Left lung (tissue), 10 donors: ENCODE results near the gene VN1R5. TPM values are rescaled to one million over a fixed set of nuclear protein-coding genes. Genes with fewer than 3 reads are reported as not detected.

Source experiments
- ATAC-seq: fragments of 200-7000 bp; cut with Tn5 transposase; one replicate; pipeline ENCODE4 v1.9.1; 2020; ENCODE audit warnings: moderate library complexity
- DNase-seq, 4 donors: peaks; one replicate each; pipeline ENCODE4 v3.0.0-alpha.2; 2013 to 2020
- H3K27ac ChIP-seq, 2 donors: fragments of 200-600 bp; sonication (generic) in 1 of 2; one replicate each; pipeline versions ENCODE4 v1.5.0 to v1.8.0; 2020 to 2021
- H3K27me3 ChIP-seq, 2 donors: fragments of 200-600 bp; sonication (generic) in 1 of 2; one replicate each; pipeline versions ENCODE4 v1.5.0 to v1.8.0; 2020 to 2021
- H3K36me3 ChIP-seq, 2 donors: fragments of 200-600 bp; sonication (generic) in 1 of 2; one replicate each; pipeline versions ENCODE4 v1.5.0 to v1.8.0; 2020 to 2021
- H3K4me1 ChIP-seq, 2 donors: fragments of 200-600 bp; one replicate each; pipeline ENCODE4 v1.8.0; 2021
- H3K4me3 ChIP-seq, 2 donors: fragments of 200-600 bp; sonication (generic) in 1 of 2; one replicate each; pipeline versions ENCODE4 v1.5.0 to v1.8.0; 2020 to 2021; ENCODE audit warnings: mild to moderate bottlenecking in 1 of 2
- H3K9me3 ChIP-seq, 2 donors: fragments of 200-600 bp; sonication (generic) in 1 of 2; one replicate each; pipeline versions ENCODE4 v1.5.0 to v1.8.0; 2020 to 2021
- CTCF ChIP-seq, 2 donors: fragments of 200-600 bp; sonication (generic) in 1 of 2; IDR thresholded peaks; one replicate each; pipeline versions ENCODE4 v1.5.0 to v1.8.0; 2021; ENCODE audit warnings: antibody characterized with exemption in 2 of 2
- intact Hi-C, 2 donors: fragments of 100-400 bp; cut with DNase I; formaldehyde crosslinking; loops; one replicate each; pipeline versions ENCODE4 v1.11.2 to v1.14.2; 2022
- polyA plus RNA-seq, 6 donors: library from polyadenylated mRNA; unstranded; fragments of 120-200 nt; gene quantifications; one replicate each; pipeline ENCODE4 v1.2.1, GENCODE V29; 2013; ENCODE audit not compliant: insufficient read length in 6 of 6
- total RNA-seq, 2 donors: library from RNA; stranded (reverse); fragmentation: NEBNext Ultra II Directional; extraction: Animal tissue kit (Norgen Biotek cat#: 25700); gene quantifications; one replicate each; pipeline ENCODE4 v1.2.1, GENCODE V29; 2021
- donor health status: DM: no; HTN: yes; CAD: no.
- donor health status: DM: no; HTN: no; CAD: no.

Gene VN1R5
- total and polyA plus RNA-seq, 8 donors = 0.11 TPM; not detected in 7

- DNase-seq (no peak), ATAC-seq (no peak)
- intact Hi-C loops = no loop called here
Measured at GRCh38 chr1:247295746-247296145, 39.9 kb downstream of the VN1R5 start.

GRCh38 chr1:247296599-247297180, 40.8 kb downstream of the VN1R5 start:
- intact Hi-C loops = no loop called here
- H3K36me3 ChIP-seq = peaks cover 0 to 34% of the 10 kb centered on the region in 2 donors
- no peak for ATAC-seq

More at GRCh38 chr1:247295746-247296145, 39.9 kb downstream of the VN1R5 start:
- Histone ChIP-seq H3K27ac (no peak overlapping the region), H3K9me3 (no peaks in the 10 kb centered on the region), H3K4me3 (no peak overlapping the region), H3K36me3 (peaks cover 0 to 25% of the 10 kb centered on the region in 2 donors), H3K4me1 (no peaks in the 10 kb centered on the region), H3K27me3 (no peaks in the 10 kb centered on the region)
- TF ChIP-seq CTCF (IDR thresholded peaks at IDR 0.05) = no peak

GRCh38 chr1:247297263-247298123, 41.6 kb downstream of the VN1R5 start:
- no peak overlapping the region for H3K4me3 ChIP-seq

More at GRCh38 chr1:247296599-247297180, 40.8 kb downstream of the VN1R5 start:
- DNase-seq = no peak
- H3K9me3 ChIP-seq = no peaks in the 10 kb centered on the region
- TF ChIP-seq CTCF (IDR thresholded peaks at IDR 0.05) = no peak
- H3K4me3 ChIP-seq = no peak overlapping the region
- H3K27ac ChIP-seq = no peak overlapping the region
- no peaks in the 10 kb centered on the region for H3K4me1 ChIP-seq
- no peaks in the 10 kb centered on the region for H3K27me3 ChIP-seq

GRCh38 chr1:247298124-247298481, 42.2 kb downstream of the VN1R5 start:
- no peak overlapping the region for H3K4me3 ChIP-seq
- no peaks in the 10 kb centered on the region for H3K4me1 ChIP-seq
- TF ChIP-seq CTCF (IDR thresholded peaks at IDR 0.05) = no peak
- H3K27me3 ChIP-seq = no peaks in the 10 kb centered on the region
- peaks cover 0 to 41% of the 10 kb centered on the region in 2 donors for H3K36me3 ChIP-seq
- intact Hi-C loops = no loop called here
- H3K27ac ChIP-seq = no peak overlapping the region
- no peak for DNase-seq
- no peak for ATAC-seq
- no peaks in the 10 kb centered on the region for H3K9me3 ChIP-seq

More at GRCh38 chr1:247297263-247298123, 41.6 kb downstream of the VN1R5 start:
- peaks cover 0 to 37% of the 10 kb centered on the region in 2 donors for H3K36me3 ChIP-seq
- no peaks in the 10 kb centered on the region for H3K9me3 ChIP-seq
- no peak for ATAC-seq
- no peak for DNase-seq
- intact Hi-C loops = no loop called here
- H3K4me1 ChIP-seq = no peaks in the 10 kb centered on the region
- no peaks in the 10 kb centered on the region for H3K27me3 ChIP-seq
- TF ChIP-seq CTCF (IDR thresholded peaks at IDR 0.05) = no peak
- no peak overlapping the region for H3K27ac ChIP-seq

- no peak for DNase-seq
- no peak for ATAC-seq
- intact Hi-C loops = no loop called here
Measured at GRCh38 chr1:247298701-247299100, 42.8 kb downstream of the VN1R5 start.

More at GRCh38 chr1:247298701-247299100, 42.8 kb downstream of the VN1R5 start:
- H3K27me3 ChIP-seq = no peaks in the 10 kb centered on the region
- peaks cover 0 to 47% of the 10 kb centered on the region in 2 donors for H3K36me3 ChIP-seq
- no peak overlapping the region for H3K27ac ChIP-seq
- no peaks in the 10 kb centered on the region for H3K4me1 ChIP-seq
- H3K9me3 ChIP-seq = no peaks in the 10 kb centered on the region
- no peak overlapping the region for H3K4me3 ChIP-seq
- no peak for TF ChIP-seq CTCF (IDR thresholded peaks at IDR 0.05)
